BLaER1 treated with 17β-estradiol and CSF1 and Interleukin-3, amounts not matched to agents 10 nM and 100 nM (cell line): ENCODE data around the gene RNASE7.

Experiments used
- H3K27ac ChIP-seq, 11 experiments: shearing (Covaris generic); formaldehyde crosslinking; 2 replicates each; pipeline ENCODE4 v1.8.1; 2022
- H3K27me3 ChIP-seq, 11 experiments: shearing (Covaris generic); formaldehyde crosslinking; 2 replicates each; pipeline ENCODE4 v1.8.1; 2022
- H3K36me3 ChIP-seq, 11 experiments: shearing (Covaris generic); formaldehyde crosslinking; 2 replicates each; pipeline ENCODE4 v1.8.1; 2022
- H3K4me1 ChIP-seq, 10 experiments: shearing (Covaris generic); formaldehyde crosslinking; 2 replicates each; pipeline ENCODE4 v1.8.1; 2022
- H3K4me2 ChIP-seq, 11 experiments: shearing (Covaris generic); formaldehyde crosslinking; 2 replicates each; pipeline ENCODE4 v1.8.1; 2022
- H3K4me3 ChIP-seq, 10 experiments: shearing (Covaris generic); formaldehyde crosslinking; 2 replicates each; pipeline ENCODE4 v1.8.1; 2022
- H3K9ac ChIP-seq, 11 experiments: shearing (Covaris generic); formaldehyde crosslinking; 2 replicates each; pipeline ENCODE4 v1.8.1; 2022
- H3K9me3 ChIP-seq, 11 experiments: shearing (Covaris generic); formaldehyde crosslinking; replicated peaks in 1 of 11; 2 replicates each; pipeline ENCODE4 v1.8.1; 2022
- H4K20me1 ChIP-seq, 11 experiments: shearing (Covaris generic); formaldehyde crosslinking; 2 replicates each; pipeline ENCODE4 v1.8.1; 2022
- Cebpa-rat ChIP-seq, 11 experiments: shearing (Covaris generic); IDR thresholded peaks; 2 replicates each; pipeline ENCODE4 v1.8.1; 2022

The RNASE7 gene

GRCh38 chr14:21072031-21072473 is 29.9 kb downstream of the RNASE7 start:
- Histone ChIP-seq H3K9ac (peak overlapping the region; percentile 75 to 90 (median 85); a peak in 21 of 22 replicates), H3K9me3 (no peaks in the 10 kb centered on the region), H3K27ac (peak overlapping the region; percentile 48 to 97 (median 92)), H3K4me2 (peak overlapping the region; percentile 88 to 99 (median 98)), H3K4me3 (peak overlapping the region; percentile 71 to 87 (median 78)), H3K4me1 (peaks cover 41 to 59% (median 51%) of the 10 kb centered on the region in 10 experiments), H3K27me3 (peaks cover 10 to 22% (median 18%) of the 10 kb centered on the region in 11 experiments; a peak in 21 of 22 replicates), H4K20me1 (peaks cover 0 to 15% (median 0%) of the 10 kb centered on the region in 11 experiments; a peak in 5 of 22 replicates), H3K36me3 (peaks cover 10 to 42% (median 31%) of the 10 kb centered on the region in 11 experiments; a peak in 21 of 22 replicates)
- TF ChIP-seq Cebpa-rat (IDR thresholded peaks at IDR 0.05) = peak in 8 of 11 experiments; percentile 38 to 71 (median 62); a peak in 13 of 22 replicates

DNA sequence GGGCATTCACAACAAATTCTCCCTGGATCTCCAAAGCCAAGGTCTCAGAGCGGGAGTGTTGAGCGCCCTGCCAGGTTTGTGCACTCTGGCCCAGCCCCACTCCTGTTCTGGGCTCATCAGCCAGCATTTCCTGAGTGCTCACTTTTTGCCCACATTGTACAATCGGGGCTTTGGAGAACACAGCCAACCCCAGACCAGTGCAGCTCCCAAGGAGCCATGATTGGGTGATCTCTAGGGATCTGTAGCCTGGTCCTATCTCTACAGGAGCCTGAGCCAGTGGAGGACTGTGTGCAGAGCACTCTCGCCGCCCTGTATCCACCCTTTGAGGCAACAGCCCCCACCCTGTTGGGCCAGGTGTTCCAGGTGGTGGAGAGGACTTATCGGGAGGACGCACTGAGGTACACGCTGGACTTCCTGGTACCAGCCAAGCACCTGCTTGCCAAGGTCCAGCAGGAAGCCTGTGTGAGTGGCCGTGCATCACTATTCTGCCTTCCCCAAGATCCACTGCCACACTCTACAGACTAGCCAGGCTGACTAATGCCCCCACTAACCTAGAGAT is 30.7 kb downstream of the RNASE7 start:
- H3K4me3 ChIP-seq = peak overlapping the region in 8 of 10 experiments; percentile 71 to 87 (median 78); a peak in 14 of 20 replicates
- no peak for TF ChIP-seq Cebpa-rat (IDR thresholded peaks at IDR 0.05)
- H3K36me3 ChIP-seq = peaks cover 10 to 50% (median 36%) of the 10 kb centered on the region in 11 experiments; a peak in 21 of 22 replicates
- peak overlapping the region; percentile 88 to 99 (median 98) for H3K4me2 ChIP-seq
- peaks cover 0 to 15% (median 0%) of the 10 kb centered on the region in 11 experiments; a peak in 5 of 22 replicates for H4K20me1 ChIP-seq
- H3K27ac ChIP-seq = peak overlapping the region in 10 of 11 experiments; percentile 83 to 97 (median 92); a peak in 20 of 22 replicates
- H3K27me3 ChIP-seq = peaks cover 10 to 22% (median 18%) of the 10 kb centered on the region in 11 experiments; a peak in 21 of 22 replicates
- H3K9me3 ChIP-seq = no peaks in the 10 kb centered on the region
- peaks cover 45 to 61% (median 56%) of the 10 kb centered on the region in 10 experiments for H3K4me1 ChIP-seq
- H3K9ac ChIP-seq = peak overlapping the region; percentile 2 to 90 (median 85); a peak in 20 of 22 replicates

DNA sequence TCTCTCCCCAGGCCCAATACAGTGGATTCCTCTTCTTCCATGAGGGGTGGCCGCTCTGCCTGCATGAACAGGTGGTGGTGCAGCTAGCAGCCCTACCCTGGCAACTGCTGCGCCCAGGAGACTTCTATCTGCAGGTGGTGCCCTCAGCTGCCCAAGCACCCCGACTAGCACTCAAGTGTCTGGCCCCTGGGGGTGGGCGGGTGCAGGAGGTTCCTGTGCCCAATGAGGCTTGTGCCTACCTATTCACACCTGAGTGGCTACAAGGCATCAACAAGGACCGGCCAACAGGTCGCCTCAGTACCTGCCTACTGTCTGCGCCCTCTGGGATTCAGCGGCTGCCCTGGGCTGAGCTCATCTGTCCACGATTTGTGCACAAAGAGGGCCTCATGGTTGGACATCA is 31.8 kb downstream of the RNASE7 start:
- H3K27me3 ChIP-seq = peaks cover 7 to 14% (median 10%) of the 10 kb centered on the region in 11 experiments; a peak in 21 of 22 replicates
- peak overlapping the region; percentile 88 to 99 (median 98); a peak in 21 of 22 replicates for H3K4me2 ChIP-seq
- no peaks in the 10 kb centered on the region for H3K9me3 ChIP-seq
- H3K4me3 ChIP-seq = no peak overlapping the region
- peak overlapping the region in 7 of 11 experiments; percentile 6 to 97 (median 92); a peak in 10 of 22 replicates for H3K27ac ChIP-seq
- H3K4me1 ChIP-seq = peaks cover 39 to 65% (median 54%) of the 10 kb centered on the region in 10 experiments
- H3K9ac ChIP-seq = peak overlapping the region in 1 of 11 experiments; percentile 11; a peak in 1 of 22 replicates
- TF ChIP-seq Cebpa-rat (IDR thresholded peaks at IDR 0.05) = no peak
- peaks cover 0 to 23% (median 0%) of the 10 kb centered on the region in 11 experiments; a peak in 8 of 22 replicates for H4K20me1 ChIP-seq
- peaks cover 18 to 61% (median 47%) of the 10 kb centered on the region in 11 experiments; a peak in 21 of 22 replicates for H3K36me3 ChIP-seq

DNA sequence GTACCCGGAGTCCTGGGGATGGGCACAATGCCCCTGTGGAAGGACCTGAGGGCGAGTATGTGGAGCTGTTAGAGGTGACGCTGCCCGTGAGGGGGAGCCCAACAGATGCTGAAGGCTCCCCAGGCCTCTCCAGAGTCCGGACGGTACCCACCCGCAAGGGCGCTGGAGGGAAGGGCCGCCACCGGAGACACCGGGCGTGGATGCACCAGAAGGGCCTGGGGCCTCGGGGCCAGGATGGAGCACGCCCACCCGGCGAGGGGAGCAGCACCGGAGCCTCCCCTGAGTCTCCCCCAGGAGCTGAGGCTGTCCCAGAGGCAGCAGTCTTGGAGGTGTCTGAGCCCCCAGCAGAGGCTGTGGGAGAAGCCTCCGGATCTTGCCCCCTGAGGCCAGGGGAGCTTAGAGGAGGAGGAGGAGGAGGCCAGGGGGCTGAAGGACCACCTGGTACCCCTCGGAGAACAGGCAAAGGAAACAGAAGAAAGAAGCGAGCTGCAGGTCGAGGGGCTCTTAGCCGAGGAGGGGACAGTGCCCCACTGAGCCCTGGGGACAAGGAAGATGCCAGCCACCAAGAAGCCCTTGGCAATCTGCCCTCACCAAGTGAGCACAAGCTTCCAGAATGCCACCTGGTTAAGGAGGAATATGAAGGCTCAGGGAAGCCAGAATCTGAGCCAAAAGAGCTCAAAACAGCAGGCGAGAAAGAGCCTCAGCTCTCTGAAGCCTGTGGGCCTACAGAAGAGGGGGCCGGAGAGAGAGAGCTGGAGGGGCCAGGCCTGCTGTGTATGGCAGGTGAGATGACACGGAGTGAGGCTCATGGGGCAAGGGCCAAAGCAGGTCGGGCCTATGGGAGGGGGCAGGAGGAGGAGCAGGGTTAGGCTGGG is 32.5 kb downstream of the RNASE7 start:
- H4K20me1 ChIP-seq = peaks cover 0 to 24% (median 0%) of the 10 kb centered on the region in 11 experiments; a peak in 7 of 22 replicates
- no peak for TF ChIP-seq Cebpa-rat (IDR thresholded peaks at IDR 0.05)
- H3K36me3 ChIP-seq = peaks cover 25 to 68% (median 54%) of the 10 kb centered on the region in 11 experiments; a peak in 21 of 22 replicates
- H3K4me3 ChIP-seq = no peak overlapping the region
- peak overlapping the region in 8 of 11 experiments; percentile 93 to 99 (median 98); a peak in 12 of 22 replicates for H3K4me2 ChIP-seq
- H3K27ac ChIP-seq = peak overlapping the region in 8 of 11 experiments; percentile 2 to 97 (median 37); a peak in 11 of 22 replicates
- H3K9me3 ChIP-seq = no peaks in the 10 kb centered on the region
- H3K9ac ChIP-seq = 0 out of 22 replicates have a peak overlapping the region, but pooled peaks of 3 of the 11 experiments have one; percentile 9 to 15 (median 12)
- H3K27me3 ChIP-seq = peaks cover 0 to 7% (median 3%) of the 10 kb centered on the region in 11 experiments; a peak in 20 of 22 replicates
- peaks cover 32 to 65% (median 49%) of the 10 kb centered on the region in 10 experiments for H3K4me1 ChIP-seq

GRCh38 chr14:21075719-21076437 is 33.7 kb downstream of the RNASE7 start:
- peaks cover 28 to 81% (median 66%) of the 10 kb centered on the region in 11 experiments; a peak in 21 of 22 replicates for H3K36me3 ChIP-seq

GRCh38 chr14:21077672-21078071 is 35.5 kb downstream of the RNASE7 start:
- H3K27ac ChIP-seq = no peak overlapping the region
- no peak overlapping the region for H3K4me3 ChIP-seq
- peaks cover 40 to 99% (median 84%) of the 10 kb centered on the region in 11 experiments for H3K36me3 ChIP-seq
- 0 out of 22 replicates have a peak overlapping the region, but pooled peaks of 1 of the 11 experiments have one; percentile 6 for H3K9ac ChIP-seq
- TF ChIP-seq Cebpa-rat (IDR thresholded peaks at IDR 0.05) = no peak
- H3K27me3 ChIP-seq = no peaks in the 10 kb centered on the region
- no peaks in the 10 kb centered on the region for H3K9me3 ChIP-seq
- H4K20me1 ChIP-seq = peaks cover 0 to 26% (median 0%) of the 10 kb centered on the region in 11 experiments; a peak in 8 of 22 replicates
- H3K4me1 ChIP-seq = peaks cover 15 to 47% (median 33%) of the 10 kb centered on the region in 10 experiments
- peak overlapping the region in 3 of 11 experiments; percentile 0 to 13 (median 1); a peak in 3 of 22 replicates for H3K4me2 ChIP-seq

More at GRCh38 chr14:21075719-21076437, 33.7 kb downstream of the RNASE7 start:
- H3K4me3 ChIP-seq = no peak overlapping the region
- TF ChIP-seq Cebpa-rat (IDR thresholded peaks at IDR 0.05) = no peak
- no peaks in the 10 kb centered on the region for H3K27me3 ChIP-seq
- no peaks in the 10 kb centered on the region for H3K9me3 ChIP-seq
- no peak overlapping the region for H3K27ac ChIP-seq
- peaks cover 30 to 60% (median 45%) of the 10 kb centered on the region in 10 experiments for H3K4me1 ChIP-seq
- no peak overlapping the region for H3K9ac ChIP-seq
- no peak overlapping the region for H3K4me2 ChIP-seq
- H4K20me1 ChIP-seq = peaks cover 0 to 24% (median 0%) of the 10 kb centered on the region in 11 experiments; a peak in 7 of 22 replicates

DNA sequence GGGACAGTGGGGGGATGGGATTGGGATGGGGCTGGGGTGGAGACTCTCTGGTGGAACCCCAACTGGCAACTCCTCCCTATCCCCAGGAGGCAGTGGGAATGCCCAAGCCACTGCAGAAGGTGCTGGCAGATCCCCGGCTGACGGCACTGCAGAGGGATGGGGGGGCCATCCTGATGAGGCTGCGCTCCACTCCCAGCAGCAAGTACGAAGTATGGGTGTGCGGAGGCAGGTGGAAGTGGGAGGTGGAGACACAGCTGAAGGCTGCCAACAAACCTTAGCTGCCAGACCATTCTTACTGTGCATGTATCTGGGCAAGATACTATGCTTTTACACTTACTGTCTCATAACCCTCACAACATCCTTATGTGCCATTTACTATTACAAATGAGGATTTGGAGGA is 36.1 kb downstream of the RNASE7 start:
- no peaks in the 10 kb centered on the region for H3K9me3 ChIP-seq
- H3K27me3 ChIP-seq = no peaks in the 10 kb centered on the region
- no peak for TF ChIP-seq Cebpa-rat (IDR thresholded peaks at IDR 0.05)
- no peak overlapping the region for H3K9ac ChIP-seq
- no peak overlapping the region for H3K4me3 ChIP-seq
- peaks cover 45 to 100% (median 90%) of the 10 kb centered on the region in 11 experiments for H3K36me3 ChIP-seq
- peaks cover 0 to 26% (median 0%) of the 10 kb centered on the region in 11 experiments; a peak in 8 of 22 replicates for H4K20me1 ChIP-seq
- H3K27ac ChIP-seq = no peak overlapping the region
- peaks cover 9 to 41% (median 27%) of the 10 kb centered on the region in 10 experiments for H3K4me1 ChIP-seq
- H3K4me2 ChIP-seq = peak overlapping the region in 2 of 11 experiments; percentile 1 to 13; a peak in 2 of 22 replicates
